HL-60 (cell line): ENCODE data around the gene REM1.

ENCODE experiments used
- DNase-seq, 2 experiments: peaks; one replicate each; pipeline ENCODE4 v3.0.0-alpha.2; 2010 to 2020; ENCODE audit warnings: low read depth in 1 of 2, low spot score in 1 of 2
- H3K27ac ChIP-seq: fragments of 250-450 bp; sonication (Bioruptor Pico); replicated peaks from 2 replicates; pipeline ENCODE4 v1.5.1; 2020; ENCODE audit warnings: mild to moderate bottlenecking, moderate library complexity
- H3K27me3 ChIP-seq: fragments of 250-450 bp; sonication (Bioruptor Pico); 2 replicates; pipeline ENCODE4 v1.5.1; 2021; ENCODE audit warnings: mild to moderate bottlenecking, moderate library complexity; ENCODE audit not compliant: insufficient read depth, poor library complexity, severe bottlenecking
- H3K4me3 ChIP-seq: replicated peaks from 2 replicates; pipeline ENCODE4 v1.5.1; 2011; ENCODE audit warnings: mild to moderate bottlenecking, control low read depth, low read length; ENCODE audit not compliant: insufficient read depth
- CTCF ChIP-seq: IDR thresholded peaks from one replicate; pipeline ENCODE4 v1.5.1; 2011; ENCODE audit warnings: low read length, control low read depth, inconsistent platforms; ENCODE audit not compliant: insufficient read depth
- GABPA ChIP-seq: IDR thresholded peaks from 2 replicates; pipeline ENCODE4 v1.6.1; 2012; ENCODE audit warnings: low read depth
- POLR2AphosphoS5 ChIP-seq: IDR thresholded peaks from 2 replicates; pipeline ENCODE4 v1.6.1; 2012; ENCODE audit warnings: low read depth
- SPI1 ChIP-seq: IDR thresholded peaks from 2 replicates; pipeline ENCODE4 v1.6.1; 2012; ENCODE audit warnings: low read depth, mild to moderate bottlenecking, borderline replicate concordance
- TF ChIP-seq, protein P1 (sequence below): IDR thresholded peaks from 2 replicates; pipeline ENCODE4 v1.6.1; 2012; ENCODE audit warnings: low read depth; ENCODE audit not compliant: insufficient replicate concordance

The REM1 gene

GRCh38 chr20:31527266-31527665, 52.2 kb downstream of the REM1 start:
- H3K4me3 ChIP-seq, result no peak overlapping the region

More at GRCh38 chr20:31527266-31527665, 52.2 kb downstream of the REM1 start:
- no peaks in the 10 kb centered on the region for H3K27me3 ChIP-seq
- DNase-seq, result no peak
- no peak overlapping the region for H3K27ac ChIP-seq
- TF ChIP-seq CTCF (no peak), POLR2AphosphoS5 (no peak), GABPA (no peak), SPI1 (no peak)
- TF ChIP-seq, protein P1, sequence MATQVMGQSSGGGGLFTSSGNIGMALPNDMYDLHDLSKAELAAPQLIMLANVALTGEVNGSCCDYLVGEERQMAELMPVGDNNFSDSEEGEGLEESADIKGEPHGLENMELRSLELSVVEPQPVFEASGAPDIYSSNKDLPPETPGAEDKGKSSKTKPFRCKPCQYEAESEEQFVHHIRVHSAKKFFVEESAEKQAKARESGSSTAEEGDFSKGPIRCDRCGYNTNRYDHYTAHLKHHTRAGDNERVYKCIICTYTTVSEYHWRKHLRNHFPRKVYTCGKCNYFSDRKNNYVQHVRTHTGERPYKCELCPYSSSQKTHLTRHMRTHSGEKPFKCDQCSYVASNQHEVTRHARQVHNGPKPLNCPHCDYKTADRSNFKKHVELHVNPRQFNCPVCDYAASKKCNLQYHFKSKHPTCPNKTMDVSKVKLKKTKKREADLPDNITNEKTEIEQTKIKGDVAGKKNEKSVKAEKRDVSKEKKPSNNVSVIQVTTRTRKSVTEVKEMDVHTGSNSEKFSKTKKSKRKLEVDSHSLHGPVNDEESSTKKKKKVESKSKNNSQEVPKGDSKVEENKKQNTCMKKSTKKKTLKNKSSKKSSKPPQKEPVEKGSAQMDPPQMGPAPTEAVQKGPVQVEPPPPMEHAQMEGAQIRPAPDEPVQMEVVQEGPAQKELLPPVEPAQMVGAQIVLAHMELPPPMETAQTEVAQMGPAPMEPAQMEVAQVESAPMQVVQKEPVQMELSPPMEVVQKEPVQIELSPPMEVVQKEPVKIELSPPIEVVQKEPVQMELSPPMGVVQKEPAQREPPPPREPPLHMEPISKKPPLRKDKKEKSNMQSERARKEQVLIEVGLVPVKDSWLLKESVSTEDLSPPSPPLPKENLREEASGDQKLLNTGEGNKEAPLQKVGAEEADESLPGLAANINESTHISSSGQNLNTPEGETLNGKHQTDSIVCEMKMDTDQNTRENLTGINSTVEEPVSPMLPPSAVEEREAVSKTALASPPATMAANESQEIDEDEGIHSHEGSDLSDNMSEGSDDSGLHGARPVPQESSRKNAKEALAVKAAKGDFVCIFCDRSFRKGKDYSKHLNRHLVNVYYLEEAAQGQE, result no peak
